ENCODE data around the gene TRAPPC14. TPM values are rescaled to one million over a fixed set of nuclear protein-coding genes. Genes with fewer than 3 reads are reported as not detected.

TRAPPC14 gene
- total RNA-seq, 4 donors from 2014 or later, result 9.3 to 20.2 (median 13.1) TPM

- 90 to 91% methylated on average over 6 to 7 of the region's 7 CpGs for WGBS, 2 donors
- TF ChIP-seq POLR2A (IDR thresholded peaks at IDR 0.05) (no peak), CTCF (IDR thresholded peaks at IDR 0.05) (no peak)
- intact Hi-C loops (cut with DNase I), result no loop called here
- H3K36me3 ChIP-seq, result peaks cover 22 to 81% (median 32%) of the 10 kb centered on the region in 3 donors
- H3K9me3 ChIP-seq, result no peaks in the 10 kb centered on the region
- H3K4me3 ChIP-seq, result no peak overlapping the region
- H3K4me1 ChIP-seq, result no peaks in the 10 kb centered on the region
- no peak overlapping the region for H3K27ac ChIP-seq
- no peak for DNase-seq
- no peaks in the 10 kb centered on the region for H3K27me3 ChIP-seq
Measured at GRCh38 chr7:100111156-100111555, 47.4 kb downstream of the TRAPPC14 start.

GRCh38 chr7:100109521-100110163 is 48.9 kb downstream of the TRAPPC14 start:
- H3K4me1 ChIP-seq, result no peaks in the 10 kb centered on the region
- WGBS, 2 donors, result 71 to 84% methylated on average over 5 to 6 of the region's 12 CpGs

GRCh38 chr7:100107890-100108289 is 50.6 kb downstream of the TRAPPC14 start:
- Histone ChIP-seq H3K4me3 (no peak overlapping the region), H3K27me3 (no peaks in the 10 kb centered on the region), H3K9me3 (no peaks in the 10 kb centered on the region), H3K4me1 (peaks cover 0 to under 1% (median 0%) of the 10 kb centered on the region in 3 donors), H3K36me3 (peaks cover 28 to 100% (median 42%) of the 10 kb centered on the region in 3 donors), H3K27ac (no peak overlapping the region)
- DNase-seq, result no peak
- WGBS, 2 donors, result 77 to 86% methylated on average over 10 to 11 of the region's 11 CpGs
- no peak for TF ChIP-seq CTCF (IDR thresholded peaks at IDR 0.05)
- no peak for TF ChIP-seq POLR2A (IDR thresholded peaks at IDR 0.05)
- intact Hi-C loops (cut with DNase I), result no loop called here

More at GRCh38 chr7:100109521-100110163, 48.9 kb downstream of the TRAPPC14 start:
- DNase-seq, result no peak
- TF ChIP-seq POLR2A (IDR thresholded peaks at IDR 0.05) (no peak), CTCF (IDR thresholded peaks at IDR 0.05) (no peak)
- no peak overlapping the region for H3K4me3 ChIP-seq
- no peak overlapping the region for H3K27ac ChIP-seq
- H3K9me3 ChIP-seq, result no peaks in the 10 kb centered on the region
- intact Hi-C loops (cut with DNase I), result no loop called here
- H3K36me3 ChIP-seq, result peaks cover 28 to 97% (median 44%) of the 10 kb centered on the region in 3 donors
- no peaks in the 10 kb centered on the region for H3K27me3 ChIP-seq

- no peaks in the 10 kb centered on the region for H3K9me3 ChIP-seq
- H3K27ac ChIP-seq, result no peak overlapping the region
- H3K27me3 ChIP-seq, result no peaks in the 10 kb centered on the region
- 79 to 81% methylated on average over 15 to 18 of the region's 25 CpGs for WGBS, 2 donors
- H3K4me3 ChIP-seq, result no peak overlapping the region
- intact Hi-C loops (cut with DNase I), result no loop called here
- peaks cover 28 to 93% (median 37%) of the 10 kb centered on the region in 3 donors for H3K36me3 ChIP-seq
- peaks cover 3 to 8% (median 3%) of the 10 kb centered on the region in 3 donors for H3K4me1 ChIP-seq
- no peak for DNase-seq
- TF ChIP-seq POLR2A (IDR thresholded peaks at IDR 0.05) (no peak), CTCF (IDR thresholded peaks at IDR 0.05) (no peak)
Measured at GRCh38 chr7:100107125-100107737, 51.3 kb downstream of the TRAPPC14 start.

- 78% methylated on average over 7 of the region's 17 CpGs; no CpG with 5 or more reads in 1 of the 2 donors for WGBS, 2 donors
- Histone ChIP-seq H3K4me3 (no peak overlapping the region), H3K27ac (no peak overlapping the region), H3K36me3 (peaks cover 23 to 87% (median 31%) of the 10 kb centered on the region in 3 donors), H3K4me1 (peaks cover 4 to 11% (median 4%) of the 10 kb centered on the region in 3 donors), H3K27me3 (no peaks in the 10 kb centered on the region), H3K9me3 (no peaks in the 10 kb centered on the region)
- DNase-seq, result no peak
- TF ChIP-seq CTCF (IDR thresholded peaks at IDR 0.05), result no peak
- TF ChIP-seq POLR2A (IDR thresholded peaks at IDR 0.05), result no peak
- intact Hi-C loops (cut with DNase I), result no loop called here
Measured at GRCh38 chr7:100106633-100107032, 51.9 kb downstream of the TRAPPC14 start.
